ENCODE data around the gene URB2.

DNA sequence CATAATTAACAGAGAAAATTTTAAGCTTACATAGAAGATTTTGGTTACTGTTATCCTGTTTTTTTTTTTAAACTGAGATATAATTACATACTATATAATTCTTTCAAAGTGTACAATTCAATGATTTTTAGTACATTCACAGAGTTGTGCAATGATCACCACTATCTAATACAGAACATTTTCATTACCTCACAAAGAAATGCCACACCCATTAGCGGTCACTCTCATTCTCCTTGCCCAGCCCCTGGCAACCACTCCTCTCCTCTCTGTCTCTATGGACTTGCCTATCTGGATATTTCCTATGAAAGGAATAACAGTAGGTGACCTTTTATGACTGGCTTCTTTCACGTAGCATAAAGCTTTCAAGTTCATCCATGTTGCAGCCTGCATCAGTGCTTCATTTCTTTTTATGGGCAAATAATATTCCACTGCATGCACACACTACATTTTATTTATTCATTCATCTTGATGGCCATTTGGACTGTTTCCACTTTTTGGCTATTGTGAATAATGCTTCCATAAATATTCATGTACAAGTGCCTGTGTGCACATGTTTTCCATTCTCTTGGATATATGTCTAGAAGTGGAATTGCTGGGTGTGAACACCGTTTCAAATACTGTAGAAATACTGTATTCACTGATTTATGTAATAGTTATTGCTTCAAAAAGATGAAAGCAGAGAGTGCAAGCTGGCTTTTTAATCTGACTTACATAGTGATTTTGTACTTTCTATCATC lies 26.7 kb upstream of the URB2 start:
- TF ChIP-seq POLR2AphosphoS5 (IDR thresholded peaks at IDR 0.05; ENCODE audit: low read depth, low read length) (no peak), MEF2A (IDR thresholded peaks at IDR 0.05; ENCODE audit: borderline replicate concordance, low read depth) (no peak)
- TF ChIP-seq, protein P1, sequence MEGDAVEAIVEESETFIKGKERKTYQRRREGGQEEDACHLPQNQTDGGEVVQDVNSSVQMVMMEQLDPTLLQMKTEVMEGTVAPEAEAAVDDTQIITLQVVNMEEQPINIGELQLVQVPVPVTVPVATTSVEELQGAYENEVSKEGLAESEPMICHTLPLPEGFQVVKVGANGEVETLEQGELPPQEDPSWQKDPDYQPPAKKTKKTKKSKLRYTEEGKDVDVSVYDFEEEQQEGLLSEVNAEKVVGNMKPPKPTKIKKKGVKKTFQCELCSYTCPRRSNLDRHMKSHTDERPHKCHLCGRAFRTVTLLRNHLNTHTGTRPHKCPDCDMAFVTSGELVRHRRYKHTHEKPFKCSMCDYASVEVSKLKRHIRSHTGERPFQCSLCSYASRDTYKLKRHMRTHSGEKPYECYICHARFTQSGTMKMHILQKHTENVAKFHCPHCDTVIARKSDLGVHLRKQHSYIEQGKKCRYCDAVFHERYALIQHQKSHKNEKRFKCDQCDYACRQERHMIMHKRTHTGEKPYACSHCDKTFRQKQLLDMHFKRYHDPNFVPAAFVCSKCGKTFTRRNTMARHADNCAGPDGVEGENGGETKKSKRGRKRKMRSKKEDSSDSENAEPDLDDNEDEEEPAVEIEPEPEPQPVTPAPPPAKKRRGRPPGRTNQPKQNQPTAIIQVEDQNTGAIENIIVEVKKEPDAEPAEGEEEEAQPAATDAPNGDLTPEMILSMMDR (IDR thresholded peaks at IDR 0.05), result no peak
- TF ChIP-seq, protein P2, sequence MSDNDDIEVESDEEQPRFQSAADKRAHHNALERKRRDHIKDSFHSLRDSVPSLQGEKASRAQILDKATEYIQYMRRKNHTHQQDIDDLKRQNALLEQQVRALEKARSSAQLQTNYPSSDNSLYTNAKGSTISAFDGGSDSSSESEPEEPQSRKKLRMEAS (IDR thresholded peaks at IDR 0.05; ENCODE audit: low read depth), result no peak

Data from SK-N-SH (cell line).